B cell (primary cell): ENCODE measurements around the gene RNPEP. TPM values are rescaled to one million over a fixed set of nuclear protein-coding genes. Genes with fewer than 3 reads are reported as not detected.

ENCODE experiments used
- ATAC-seq: fragments of 200-7000 bp; cut with Tn5 transposase; one replicate; pipeline ENCODE4 v1.10.0; 2021; ENCODE audit warnings: low read depth, mild to moderate bottlenecking, moderate number of reproducible peaks, moderate library complexity
- CTCF ChIA-PET: fragments of 350-600 bp; sonication (Branson Sonifier 250); formaldehyde crosslinking; loops from one replicate; lab custom pipeline; 2021; ENCODE audit warnings: antibody characterized with exemption, inconsistent platforms; lab: Charles Lee
- POLR2A ChIA-PET: fragments of 350-600 bp; sonication (Branson Sonifier 250); formaldehyde crosslinking; loops from one replicate; lab custom pipeline; 2021; ENCODE audit warnings: antibody characterized with exemption; lab: Charles Lee
- DNase-seq: peaks from one replicate; pipeline ENCODE4 v3.0.0; 2013
- H2AFZ ChIP-seq: 2 replicates; pipeline ENCODE4 v1.6.1; 2012; ENCODE audit warnings: mild to moderate bottlenecking, low read depth, low read length; ENCODE audit not compliant: insufficient read depth, poor library complexity, severe bottlenecking
- H3K27ac ChIP-seq, 2 donors: 1 replicate in 1 of 2; 2 replicates in 1 of 2; pipeline ENCODE4 v1.5.1; 2012 to 2013; ENCODE audit warnings: low read length in 2 of 2, mild to moderate bottlenecking in 2 of 2, moderate library complexity in 1 of 2
- H3K27me3 ChIP-seq, 4 experiments: fragments of 200-600 bp in 1 of 4; sonication (generic) in 1 of 4; replicated peaks in 1 of 4; 1 replicate in 2 of 4; 2 replicates in 2 of 4; pipeline versions ENCODE4 v1.6.1 to v1.7.0; 2013 to 2016; ENCODE audit warnings: low read length in 3 of 4, mild to moderate bottlenecking in 2 of 4, mixed read lengths in 1 of 4, moderate library complexity in 1 of 4; ENCODE audit not compliant: insufficient read depth in 4 of 4, control insufficient read depth in 3 of 4; ENCODE audit errors: control extremely low read depth in 1 of 4
- H3K36me3 ChIP-seq, 2 experiments: replicated peaks in 1 of 2; 1 replicate in 1 of 2; 2 replicates in 1 of 2; pipeline versions ENCODE4 v1.6.1 to v1.7.1; 2013; ENCODE audit warnings: low read length in 1 of 2; ENCODE audit not compliant: insufficient read depth in 2 of 2, control insufficient read depth in 1 of 2; ENCODE audit errors: control extremely low read depth in 1 of 2, extremely low read depth in 1 of 2
- H3K4me1 ChIP-seq, 2 donors: fragments of 200-600 bp in 1 of 2; sonication (generic) in 1 of 2; 1 replicate in 1 of 2; 2 replicates in 1 of 2; pipeline versions ENCODE4 v1.5.1 to v1.6.1; 2013 to 2017; ENCODE audit warnings: low read length in 2 of 2; ENCODE audit not compliant: control insufficient read depth in 2 of 2, insufficient read depth in 2 of 2
- H3K4me2 ChIP-seq: replicated peaks from 2 replicates; pipeline ENCODE3; 2012; ENCODE audit warnings: mild to moderate bottlenecking, low read depth, low read length; ENCODE audit not compliant: poor library complexity, severe bottlenecking
- H3K4me3 ChIP-seq, 5 experiments: fragments of 200-600 bp in 1 of 5; sonication (generic) in 1 of 5; 1 replicate in 3 of 5; 2 replicates in 2 of 5; pipeline versions ENCODE4 v1.5.1 to v1.7.0; 2011 to 2016; ENCODE audit warnings: low read length in 4 of 5, mild to moderate bottlenecking in 4 of 5, low read depth in 2 of 5, control low read depth in 1 of 5, moderate library complexity in 1 of 5; ENCODE audit not compliant: insufficient read depth in 1 of 5; ENCODE audit errors: control extremely low read depth in 1 of 5, extremely low read depth in 1 of 5
- H3K79me2 ChIP-seq: fragments of 200-600 bp; sonication (generic); one replicate; pipeline ENCODE4 v1.6.0; 2016; ENCODE audit warnings: low read length; ENCODE audit not compliant: control insufficient read depth, insufficient read depth
- H3K9ac ChIP-seq: fragments of 200-600 bp; sonication (generic); 2 replicates; pipeline ENCODE4 v1.6.1; 2017; ENCODE audit warnings: mild to moderate bottlenecking, low read length, moderate library complexity
- H3K9me3 ChIP-seq, 3 donors: one replicate each; pipeline versions ENCODE4 v1.6.1 to v1.7.1; 2013; ENCODE audit warnings: low read length in 2 of 3; ENCODE audit not compliant: control insufficient read depth in 2 of 3, insufficient read depth in 1 of 3; ENCODE audit errors: control extremely low read depth in 1 of 3
- H4K20me1 ChIP-seq: 2 replicates; pipeline ENCODE4 v1.6.0; 2012; ENCODE audit warnings: mild to moderate bottlenecking, low read length; ENCODE audit not compliant: insufficient read depth, control insufficient read depth, poor library complexity, severe bottlenecking
- H3K27ac Mint-ChIP-seq: one replicate; pipeline ENCODE4 v1.8.0; 2021; ENCODE audit warnings: mixed read lengths
- H3K27me3 Mint-ChIP-seq: one replicate; pipeline ENCODE4 v1.8.0; 2021; ENCODE audit warnings: mixed read lengths
- H3K4me1 Mint-ChIP-seq: one replicate; pipeline ENCODE4 v1.8.0; 2021; ENCODE audit warnings: mixed read lengths
- H3K4me3 Mint-ChIP-seq: one replicate; pipeline ENCODE4 v1.8.0; 2021; ENCODE audit warnings: mixed read lengths
- H3K9me3 Mint-ChIP-seq: one replicate; pipeline ENCODE4 v1.8.0; 2022; ENCODE audit warnings: mixed read lengths; ENCODE audit not compliant: insufficient read depth
- EZH2 ChIP-seq: IDR thresholded peaks from 2 replicates; pipeline ENCODE4 v1.6.1; 2012; ENCODE audit warnings: borderline replicate concordance, low read depth, mild to moderate bottlenecking, moderate library complexity, low read length; ENCODE audit not compliant: insufficient read depth, poor library complexity, severe bottlenecking
- WGBS: methylation state at CpG from one replicate; pipeline ENCODE4 v1.1.5; 2013; ENCODE audit warnings: missing lambda C conversion rate; ENCODE audit not compliant: insufficient coverage; 5-methylcytosine and 5-hydroxymethylcytosine counted together
- intact Hi-C: fragments of 100-400 bp; cut with micrococcal nuclease; formaldehyde crosslinking; loops from one replicate; pipeline ENCODE4 v1.10.0; 2022
- polyA plus RNA-seq: library from polyadenylated mRNA; depleted of rRNA; stranded (reverse); fragments of >200 nt; gene quantifications from 2 replicates; pipeline ENCODE4 v1.2.3, GENCODE V29; 2012
- total RNA-seq, 2 donors: library from RNA; stranded (reverse); fragments of 120-200 nt in 1 of 2; gene quantifications; 1 replicate in 1 of 2; 2 replicates in 1 of 2; pipeline versions ENCODE4 v1.2.3 to v1.2.4, GENCODE V29; 2013 to 2022
- TF ChIP-seq, protein P1 (sequence below): fragments of 200-600 bp; IDR thresholded peaks from one replicate; pipeline ENCODE4 v1.8.0; 2022; ENCODE audit warnings: antibody characterized with exemption, mild to moderate bottlenecking

The RNPEP gene
- total and polyA plus RNA-seq, 2 donors (not counting 1 experiment from before 2014, with no cell fraction given) = 28.9 to 42.9 TPM

DNA sequence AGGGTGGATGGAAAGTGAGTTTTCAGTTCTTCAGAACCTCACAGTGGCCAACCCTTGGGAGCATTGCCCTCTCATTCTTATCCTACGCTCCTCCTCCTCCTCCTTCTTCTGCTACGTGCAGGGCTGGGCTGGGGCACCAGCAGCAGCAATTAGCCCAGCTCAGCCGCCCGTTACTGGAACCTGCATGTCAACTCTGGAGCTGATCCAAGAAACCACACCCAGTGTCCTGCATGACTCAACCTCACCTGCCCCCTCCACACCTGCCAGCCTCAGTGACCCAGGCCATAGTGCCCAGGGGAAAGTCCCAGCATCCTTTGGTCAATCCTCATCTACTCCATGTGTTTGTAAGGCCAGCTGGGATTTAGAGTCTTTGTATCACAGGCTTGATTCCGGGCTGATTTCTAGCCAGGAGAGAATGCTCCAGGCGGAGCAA is 40.6 kb downstream of the RNPEP start:
- H3K27ac Mint-ChIP-seq = no peak overlapping the region
- Histone ChIP-seq H2AFZ (no peak overlapping the region), H3K9me3 (no peaks in the 10 kb centered on the region), H3K4me2 (no peak overlapping the region), H4K20me1 (no peaks in the 10 kb centered on the region), H3K27ac (no peak overlapping the region), H3K9ac (no peak overlapping the region), H3K36me3 (no peaks in the 10 kb centered on the region), H3K79me2 (no peaks in the 10 kb centered on the region), H3K4me3 (no peak overlapping the region), H3K4me1 (no peaks in the 10 kb centered on the region), H3K27me3 (no peaks in the 10 kb centered on the region)
- no peaks in the 10 kb centered on the region for H3K4me1 Mint-ChIP-seq
- no peak overlapping the region for H3K4me3 Mint-ChIP-seq
- CTCF ChIA-PET = no interaction called here
- H3K27me3 Mint-ChIP-seq = peaks cover 19% of the 10 kb centered on the region
- no peak for ATAC-seq
- 74% methylated on average over 4 of the region's 6 CpGs for WGBS
- no peaks in the 10 kb centered on the region for H3K9me3 Mint-ChIP-seq
- no peak for DNase-seq
- POLR2A ChIA-PET = no interaction called here
- TF ChIP-seq EZH2 = no peak
- TF ChIP-seq, protein P1, sequence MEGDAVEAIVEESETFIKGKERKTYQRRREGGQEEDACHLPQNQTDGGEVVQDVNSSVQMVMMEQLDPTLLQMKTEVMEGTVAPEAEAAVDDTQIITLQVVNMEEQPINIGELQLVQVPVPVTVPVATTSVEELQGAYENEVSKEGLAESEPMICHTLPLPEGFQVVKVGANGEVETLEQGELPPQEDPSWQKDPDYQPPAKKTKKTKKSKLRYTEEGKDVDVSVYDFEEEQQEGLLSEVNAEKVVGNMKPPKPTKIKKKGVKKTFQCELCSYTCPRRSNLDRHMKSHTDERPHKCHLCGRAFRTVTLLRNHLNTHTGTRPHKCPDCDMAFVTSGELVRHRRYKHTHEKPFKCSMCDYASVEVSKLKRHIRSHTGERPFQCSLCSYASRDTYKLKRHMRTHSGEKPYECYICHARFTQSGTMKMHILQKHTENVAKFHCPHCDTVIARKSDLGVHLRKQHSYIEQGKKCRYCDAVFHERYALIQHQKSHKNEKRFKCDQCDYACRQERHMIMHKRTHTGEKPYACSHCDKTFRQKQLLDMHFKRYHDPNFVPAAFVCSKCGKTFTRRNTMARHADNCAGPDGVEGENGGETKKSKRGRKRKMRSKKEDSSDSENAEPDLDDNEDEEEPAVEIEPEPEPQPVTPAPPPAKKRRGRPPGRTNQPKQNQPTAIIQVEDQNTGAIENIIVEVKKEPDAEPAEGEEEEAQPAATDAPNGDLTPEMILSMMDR = no peak
- intact Hi-C loops = no loop called here

DNA sequence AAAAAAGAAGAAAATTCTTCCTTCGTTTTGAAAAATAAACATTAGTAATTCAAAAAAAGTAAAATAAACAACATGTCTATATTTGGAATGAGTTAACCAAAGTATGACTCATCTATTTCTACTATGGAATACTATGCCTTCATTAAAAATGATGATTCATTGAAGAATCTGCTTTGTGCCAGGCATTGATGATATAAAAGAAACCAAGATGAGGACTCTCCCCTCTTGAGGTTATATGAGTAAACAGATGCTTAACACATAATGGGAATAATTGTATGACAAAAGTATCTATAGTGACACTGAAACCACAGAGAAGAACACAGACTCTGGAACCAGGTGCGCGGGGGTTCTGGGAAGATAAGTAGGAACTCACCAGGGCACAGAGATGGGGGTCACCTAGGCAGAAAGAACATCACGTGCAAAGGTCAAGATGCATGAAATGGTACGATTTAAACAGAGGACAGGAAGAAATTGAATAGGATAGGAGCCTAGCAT is 46.8 kb downstream of the RNPEP start:
- Histone ChIP-seq H3K27me3 (no peaks in the 10 kb centered on the region), H3K4me1 (no peaks in the 10 kb centered on the region), H3K9me3 (no peaks in the 10 kb centered on the region), H3K27ac (no peak overlapping the region), H3K9ac (no peak overlapping the region), H4K20me1 (no peaks in the 10 kb centered on the region), H3K4me2 (no peak overlapping the region), H3K4me3 (no peak overlapping the region), H3K79me2 (no peaks in the 10 kb centered on the region), H2AFZ (no peak overlapping the region), H3K36me3 (no peaks in the 10 kb centered on the region)
- Mint-ChIP-seq H3K27ac (no peak overlapping the region), H3K4me1 (no peaks in the 10 kb centered on the region), H3K4me3 (no peak overlapping the region), H3K9me3 (no peaks in the 10 kb centered on the region), H3K27me3 (peaks cover 5% of the 10 kb centered on the region)
- TF ChIP-seq, protein P1 = no peak
- no peak for TF ChIP-seq EZH2
- ChIA-PET POLR2A (no interaction called here), CTCF (no interaction called here)
- no peak for DNase-seq
- intact Hi-C loops = no loop called here
- no peak for ATAC-seq
- 97% methylated on average over 4 of the region's 5 CpGs for WGBS
